Kasumi-1 (cell line): ENCODE results near the gene DNMT3L.
"Not testable (repeated sequence)": the region's sequence is repeated elsewhere in the genome, so short reads cannot be mapped to it uniquely, and the experiment has no call there.

ENCODE experiments used
- DNase-seq, 2 experiments: peaks; one replicate each; lab custom pipeline; 2025; lab: John Stamatoyannopoulos, UW

The DNMT3L gene

DNA sequence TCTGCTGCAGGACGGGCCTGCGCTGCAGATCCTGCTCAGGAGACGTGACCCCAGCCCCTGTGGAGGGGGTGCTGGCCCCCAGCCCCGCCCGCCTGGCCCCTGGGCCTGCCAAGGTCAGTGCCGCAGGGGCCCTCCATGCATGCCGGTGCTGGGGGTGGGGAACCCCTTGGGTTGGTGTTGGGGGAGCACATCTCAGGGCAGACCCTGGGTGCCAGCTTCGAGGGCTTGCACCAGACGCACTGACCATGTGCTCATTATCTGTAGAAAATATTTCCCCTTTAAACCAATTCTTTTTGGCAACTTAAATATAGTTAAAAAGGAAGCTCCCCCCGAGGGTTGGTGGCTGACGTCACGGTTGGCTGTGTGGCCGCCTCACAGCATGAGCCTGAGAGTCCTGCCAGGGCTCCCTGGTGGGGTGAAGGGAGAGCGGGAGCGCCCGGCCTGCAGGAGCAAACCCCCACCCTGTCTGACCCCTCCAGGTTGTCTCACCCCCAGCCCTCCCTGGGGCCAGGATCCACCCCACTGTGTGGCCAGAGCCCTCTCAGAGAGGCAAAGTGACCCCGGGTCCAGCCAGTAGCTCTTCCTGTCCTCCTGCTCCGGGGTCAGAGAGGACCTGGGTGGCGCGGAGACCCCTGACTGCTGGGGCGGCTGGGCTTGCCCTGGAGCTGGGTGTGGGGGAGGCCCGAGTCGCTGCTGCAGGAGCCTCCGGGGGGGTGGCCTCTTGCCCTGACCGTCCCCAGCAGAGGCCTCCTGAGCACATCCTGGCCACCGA lies 32.9 kb upstream of the DNMT3L start:
- DNase-seq: peak in 1 of 2 experiments; percentile 10

DNA sequence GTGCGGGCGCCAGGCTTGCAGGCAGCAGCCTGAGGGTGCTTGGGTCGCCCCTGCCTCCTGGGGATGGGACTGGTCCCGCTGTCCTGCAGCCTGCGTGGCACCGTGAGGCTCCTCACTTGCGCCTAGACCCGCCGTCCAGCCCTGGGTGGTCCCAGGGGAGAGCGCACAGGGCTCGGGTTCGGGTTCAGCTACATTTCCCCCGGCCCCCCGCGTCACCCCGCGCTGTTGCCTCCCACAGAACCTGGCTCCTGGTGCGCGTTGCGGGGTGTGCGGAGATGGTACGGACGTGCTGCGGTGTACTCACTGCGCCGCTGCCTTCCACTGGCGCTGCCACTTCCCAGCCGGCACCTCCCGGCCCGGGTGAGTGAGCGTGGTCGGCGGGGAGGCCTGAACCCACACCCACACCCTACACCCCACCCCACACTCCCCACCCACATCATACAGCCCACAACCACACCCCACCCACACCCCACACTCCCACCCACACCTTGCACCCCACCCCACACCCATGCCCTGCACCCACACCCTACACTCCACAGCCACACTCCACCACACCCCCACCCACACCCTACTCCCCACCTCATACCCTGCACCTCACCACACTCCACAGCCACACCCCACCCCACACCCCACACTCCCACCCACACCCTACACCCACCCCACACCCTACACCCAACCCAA lies 32.0 kb upstream of the DNMT3L start:
- no peak for DNase-seq

DNA sequence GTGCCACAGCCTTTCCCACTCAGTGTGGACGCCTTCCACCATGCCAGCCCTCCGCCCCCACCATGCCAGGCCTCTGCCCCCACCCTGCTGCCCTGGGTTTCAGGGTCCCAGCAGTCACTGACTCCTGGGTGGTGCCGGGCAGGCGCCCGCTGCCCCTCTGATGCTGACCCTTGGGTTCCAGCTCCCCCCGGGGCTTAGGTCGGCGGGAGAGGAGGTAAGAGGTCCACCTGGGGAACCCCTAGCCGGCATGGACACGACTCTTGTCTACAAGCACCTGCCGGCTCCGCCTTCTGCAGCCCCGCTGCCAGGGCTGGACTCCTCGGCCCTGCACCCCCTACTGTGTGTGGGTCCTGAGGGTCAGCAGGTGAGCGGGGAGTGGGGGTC lies 31.1 kb upstream of the DNMT3L start:
- DNase-seq: no peak

DNA sequence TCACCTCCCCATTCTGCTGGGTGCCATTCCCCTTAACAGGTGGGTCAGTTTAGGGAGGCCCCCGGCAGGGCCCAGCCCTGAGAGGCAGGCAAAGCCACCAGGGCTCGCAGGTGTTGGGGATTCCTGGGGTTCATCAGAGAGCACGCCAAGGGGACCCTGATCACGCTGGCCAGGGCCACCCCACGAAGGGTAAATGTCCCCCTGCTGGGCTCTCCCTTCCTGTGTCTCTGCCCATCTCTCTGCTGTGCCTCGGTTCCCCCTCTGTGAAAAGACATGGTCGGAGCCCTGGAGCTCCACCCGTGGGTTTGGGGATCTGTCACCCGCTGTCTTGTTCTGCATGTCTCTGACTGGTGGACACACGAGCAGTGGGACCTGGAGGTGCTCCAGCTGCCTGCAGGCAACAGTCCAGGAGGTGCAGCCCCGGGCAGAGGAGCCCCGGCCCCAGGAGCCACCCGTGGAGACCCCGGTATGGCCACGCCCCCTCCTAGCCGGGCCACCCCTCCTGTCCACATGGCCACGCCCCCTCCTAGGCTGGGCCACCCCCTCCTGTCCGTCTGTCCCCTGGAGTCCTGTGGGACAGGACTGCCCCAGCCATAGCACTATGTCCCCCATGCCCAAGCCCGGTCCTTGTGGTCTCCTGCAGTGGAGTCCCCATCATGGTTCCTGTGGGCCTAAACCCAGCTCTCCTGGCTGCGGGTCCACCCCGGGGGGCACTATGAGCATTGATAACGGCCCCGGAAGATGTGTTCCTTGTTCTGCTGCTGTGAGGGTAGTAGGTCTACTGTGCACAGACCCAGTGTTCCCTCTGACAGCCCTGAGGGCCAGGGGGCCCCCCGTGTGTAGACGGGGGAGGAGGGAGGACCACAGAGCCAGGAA lies 30.5 kb upstream of the DNMT3L start:
- DNase-seq: no peak

DNA sequence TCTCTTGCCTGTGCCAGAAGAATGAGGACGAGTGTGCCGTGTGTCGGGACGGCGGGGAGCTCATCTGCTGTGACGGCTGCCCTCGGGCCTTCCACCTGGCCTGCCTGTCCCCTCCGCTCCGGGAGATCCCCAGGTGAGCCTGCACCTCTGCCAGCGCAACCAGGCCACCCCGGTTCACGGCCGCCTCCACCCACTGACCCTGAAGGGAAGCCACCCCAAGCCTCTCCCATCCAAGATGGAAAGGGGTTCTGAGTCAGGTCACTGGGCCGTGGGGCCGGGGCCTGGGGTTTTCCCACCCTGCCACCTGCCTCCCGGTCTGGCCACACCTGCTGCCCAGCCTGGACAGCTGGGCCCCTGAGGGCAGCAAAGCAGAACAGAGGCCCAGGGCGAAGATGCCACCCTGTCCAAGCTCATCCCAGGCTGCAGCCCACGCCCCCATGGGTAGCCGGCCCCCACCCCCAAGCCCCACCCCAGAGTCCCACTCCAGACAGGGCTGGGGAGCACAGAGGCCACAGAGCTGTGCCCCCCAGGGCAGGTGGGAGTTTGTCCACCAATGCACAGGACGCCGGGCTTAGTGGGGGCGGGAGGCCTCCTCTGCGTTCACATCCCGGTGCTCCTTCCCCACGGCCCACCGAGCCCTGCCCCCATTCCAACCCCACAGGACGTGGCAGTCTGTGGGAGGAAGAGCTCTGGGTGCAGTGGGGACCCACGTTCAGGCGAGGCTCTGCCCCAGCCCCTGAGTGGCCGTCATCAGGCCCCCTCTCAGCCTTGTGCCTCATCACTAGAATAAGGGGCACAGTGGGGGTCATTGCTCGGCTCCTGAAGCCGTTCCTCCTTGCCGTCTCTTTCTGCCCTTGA lies 29.6 kb upstream of the DNMT3L start:
- no peak for DNase-seq

DNA sequence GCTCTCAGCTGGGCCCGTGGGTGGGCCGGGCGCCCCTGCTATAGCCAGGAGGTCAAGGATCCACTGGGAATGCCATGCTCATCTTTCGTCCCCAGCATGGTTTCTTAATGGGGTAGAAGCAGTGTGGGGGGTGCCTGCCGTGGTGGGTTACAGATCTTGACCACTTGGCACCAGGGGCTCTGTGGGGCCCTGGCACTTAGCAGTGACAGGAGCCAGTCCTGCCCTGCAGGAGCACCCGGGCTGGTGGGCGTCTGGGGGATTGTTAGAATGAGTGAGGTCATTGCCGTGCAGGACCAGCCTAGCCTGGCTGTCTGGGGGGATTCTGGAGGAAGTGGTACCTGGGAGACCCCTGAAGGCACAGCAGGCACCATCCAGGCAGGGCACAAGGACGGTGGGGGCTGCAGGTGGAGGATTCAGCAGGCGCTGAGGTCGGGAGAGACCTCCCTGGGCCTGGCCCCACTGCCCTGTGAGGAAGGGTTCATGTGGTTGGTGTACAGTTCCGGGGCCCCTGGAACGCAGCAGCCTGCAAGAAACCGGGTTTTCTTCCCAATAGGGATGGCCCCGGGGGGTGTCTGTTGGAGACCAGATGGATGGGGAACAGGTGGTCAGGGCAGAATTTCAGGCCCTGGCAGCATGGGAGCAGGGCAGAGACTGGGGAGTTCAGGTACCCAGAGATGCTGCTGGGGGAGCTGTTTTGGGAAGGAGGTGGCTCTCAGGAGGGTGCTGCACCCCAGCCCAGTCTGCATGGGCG lies 28.8 kb upstream of the DNMT3L start:
- no peak for DNase-seq

DNA sequence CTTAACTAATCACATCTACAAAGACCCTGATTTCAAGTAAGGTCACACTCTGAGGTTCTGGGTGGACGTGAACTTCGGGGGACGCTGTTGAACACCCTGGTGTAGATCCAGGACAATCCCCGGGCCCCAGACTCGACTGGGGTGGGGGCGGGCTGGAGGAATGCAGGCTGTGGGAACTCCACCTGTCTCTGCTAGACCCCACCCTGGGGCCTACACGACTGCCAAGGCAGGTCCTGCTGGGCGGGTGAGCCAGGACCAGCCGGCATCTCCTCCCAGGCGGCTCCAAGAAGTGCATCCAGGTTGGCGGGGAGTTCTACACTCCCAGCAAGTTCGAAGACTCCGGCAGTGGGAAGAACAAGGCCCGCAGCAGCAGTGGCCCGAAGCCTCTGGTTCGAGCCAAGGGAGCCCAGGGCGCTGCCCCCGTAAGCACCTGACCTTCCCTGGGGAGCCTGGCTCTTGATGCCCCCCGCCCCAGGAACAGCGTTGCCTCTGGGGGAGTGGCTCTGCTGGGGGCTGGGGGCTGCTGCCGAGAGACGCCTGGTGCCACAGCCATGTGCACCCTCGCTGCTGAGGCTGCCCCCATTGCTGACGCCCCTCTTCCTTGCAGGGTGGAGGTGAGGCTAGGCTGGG lies 27.8 kb upstream of the DNMT3L start:
- no peak for DNase-seq

DNA sequence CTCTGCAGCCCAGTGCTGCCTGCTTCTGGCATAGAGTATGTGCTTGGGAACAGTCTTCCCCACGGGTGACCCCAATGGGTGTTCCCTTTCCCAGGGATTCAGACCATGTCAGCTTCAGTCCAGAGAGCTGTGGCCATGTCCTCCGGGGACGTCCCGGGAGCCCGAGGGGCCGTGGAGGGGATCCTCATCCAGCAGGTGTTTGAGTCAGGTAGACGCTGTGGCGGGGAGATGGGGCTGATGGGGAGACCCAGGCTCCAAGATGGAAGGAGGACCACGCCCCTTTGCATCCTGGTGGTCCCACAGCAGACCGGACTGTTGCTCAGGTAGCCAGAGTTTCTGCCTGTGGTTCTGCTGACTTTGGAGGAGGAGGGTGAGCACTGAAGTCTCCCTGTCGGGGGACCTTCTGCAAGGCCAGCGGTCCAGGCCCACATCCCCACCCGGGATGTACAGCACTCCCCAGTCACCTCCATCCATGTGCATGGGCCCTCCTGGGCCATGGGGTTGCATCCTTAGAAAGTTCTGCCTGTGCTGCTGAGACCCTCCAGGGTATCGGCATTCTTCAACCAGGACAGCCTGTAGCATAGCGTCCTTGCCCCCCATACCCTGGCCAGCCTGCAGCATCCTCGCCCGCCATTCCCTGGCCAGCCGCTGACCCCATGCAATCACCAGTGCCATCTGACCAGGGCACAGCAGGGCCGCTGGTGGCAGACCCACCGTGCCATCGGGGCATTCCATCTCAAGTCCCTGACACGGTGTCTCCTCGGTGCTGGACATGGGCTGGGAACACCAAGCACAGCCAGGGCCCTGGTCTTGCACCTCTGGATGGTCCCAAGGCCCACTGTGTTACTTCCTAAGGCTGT lies 26.8 kb upstream of the DNMT3L start:
- no peak for DNase-seq

DNA sequence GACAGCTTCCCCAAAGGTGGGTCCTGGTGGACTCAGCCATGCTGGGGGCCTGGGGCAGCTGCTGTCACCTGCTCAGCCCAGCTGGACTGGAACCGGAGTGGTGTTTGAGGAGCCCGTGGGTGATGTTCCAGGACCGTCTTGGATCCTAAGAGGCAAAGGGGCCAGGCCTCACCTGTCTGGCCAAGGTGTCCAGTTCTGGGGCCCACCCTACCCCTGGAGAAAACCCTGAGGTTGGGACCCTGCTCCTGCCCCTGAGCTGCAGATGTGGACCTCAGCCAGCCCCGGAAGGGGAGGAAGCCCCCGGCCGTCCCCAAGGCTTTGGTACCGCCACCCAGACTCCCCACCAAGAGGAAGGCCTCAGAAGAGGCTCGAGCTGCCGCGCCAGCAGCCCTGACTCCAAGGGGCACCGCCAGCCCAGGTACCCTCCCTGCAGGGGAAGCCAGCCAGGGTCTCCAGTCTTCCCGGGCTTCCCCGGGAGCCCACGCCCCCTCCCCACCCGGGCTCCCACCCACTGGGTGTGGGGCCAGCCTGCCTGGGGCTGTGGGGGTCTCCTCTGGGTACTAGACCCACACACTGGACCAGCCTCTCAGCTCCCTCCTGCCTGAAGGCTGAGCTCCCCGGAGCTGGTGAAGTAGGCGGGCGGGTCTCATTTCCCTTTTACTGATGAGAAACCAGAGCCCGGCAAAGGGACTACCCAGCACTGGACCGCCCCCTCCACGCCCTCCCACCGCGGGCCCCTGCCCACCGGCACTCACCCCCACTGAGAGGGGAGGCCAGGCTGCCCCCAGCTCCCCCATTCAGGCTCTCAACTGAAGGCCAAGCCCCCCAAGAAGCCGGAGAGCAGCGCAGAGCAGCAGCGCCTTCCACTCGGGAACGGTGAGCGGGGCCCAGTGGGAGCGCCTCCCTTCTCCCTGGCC lies 25.3 kb upstream of the DNMT3L start:
- DNase-seq: no peak

DNA sequence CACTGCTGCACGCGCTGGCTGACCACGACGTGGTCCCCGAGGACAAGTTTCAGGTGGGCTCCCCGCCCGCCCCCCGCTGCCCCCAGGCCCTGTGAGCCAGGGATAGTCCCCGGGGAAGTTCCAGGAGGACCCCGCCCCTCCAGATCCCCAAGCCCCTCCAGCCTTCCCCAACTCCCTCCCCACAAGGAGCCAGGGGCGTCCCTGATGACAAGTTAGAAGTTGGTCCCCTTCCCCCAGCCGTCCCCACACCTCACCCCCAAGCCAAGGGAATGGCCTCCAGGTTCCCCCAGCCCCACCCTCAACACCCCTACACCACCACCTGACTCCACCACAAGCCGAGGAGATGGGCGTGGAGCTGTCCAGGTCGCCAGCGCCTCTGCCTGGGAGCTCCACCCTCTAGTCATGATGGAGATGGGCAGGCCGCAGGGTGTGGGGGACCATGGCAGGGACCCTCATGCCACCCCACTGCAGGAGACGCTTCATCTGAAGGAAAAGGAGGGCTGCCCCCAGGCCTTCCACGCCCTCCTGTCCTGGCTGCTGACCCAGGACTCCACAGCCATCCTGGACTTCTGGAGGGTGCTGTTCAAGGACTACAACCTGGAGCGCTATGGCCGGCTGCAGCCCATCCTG lies 24.5 kb upstream of the DNMT3L start:
- no peak for DNase-seq

DNA sequence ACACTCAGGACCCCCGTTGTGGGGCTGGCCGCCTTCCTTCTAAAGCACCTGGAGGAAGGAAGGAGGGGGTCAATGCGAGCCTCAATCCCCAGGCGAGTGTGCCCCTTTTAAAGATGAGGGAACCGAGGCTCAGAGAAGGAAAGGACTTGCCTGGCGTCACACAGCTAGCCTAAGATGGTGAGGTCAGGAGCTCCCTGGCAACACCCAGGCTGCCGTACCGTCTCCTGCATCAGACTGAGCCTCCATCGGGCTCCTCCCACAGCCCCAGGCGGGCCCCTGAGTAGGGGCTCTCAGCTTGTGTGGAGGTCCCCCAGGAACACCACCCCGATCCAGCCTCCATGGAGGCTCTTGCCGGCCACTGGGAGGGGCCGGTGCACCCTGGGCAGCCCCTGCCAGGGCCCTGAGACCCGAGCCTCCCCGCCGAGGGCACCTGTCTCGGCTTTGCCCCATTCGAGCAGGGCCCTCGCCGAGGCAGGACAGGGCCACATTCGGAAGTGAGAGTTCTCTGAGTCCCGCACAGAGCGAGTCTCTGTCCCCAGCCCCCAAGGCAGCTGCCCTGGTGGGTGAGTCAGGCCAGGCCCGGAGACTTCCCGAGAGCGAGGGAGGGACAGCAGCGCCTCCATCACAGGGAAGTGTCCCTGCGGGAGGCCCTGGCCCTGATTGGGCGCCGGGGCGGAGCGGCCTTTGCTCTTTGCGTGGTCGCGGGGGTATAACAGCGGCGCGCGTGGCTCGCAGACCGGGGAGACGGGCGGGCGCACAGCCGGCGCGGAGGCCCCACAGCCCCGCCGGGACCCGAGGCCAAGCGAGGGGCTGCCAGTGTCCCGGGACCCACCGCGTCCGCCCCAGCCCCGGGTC lies 23.7 kb upstream of the DNMT3L start, which contains the start of gene AIRE:
Gene AIRE (plus strand): TSS at position 739 of the 855 bp plus-strand sequence. CDS start 131 bp downstream, outside the sequence.
- DNase-seq: no peak

DNA sequence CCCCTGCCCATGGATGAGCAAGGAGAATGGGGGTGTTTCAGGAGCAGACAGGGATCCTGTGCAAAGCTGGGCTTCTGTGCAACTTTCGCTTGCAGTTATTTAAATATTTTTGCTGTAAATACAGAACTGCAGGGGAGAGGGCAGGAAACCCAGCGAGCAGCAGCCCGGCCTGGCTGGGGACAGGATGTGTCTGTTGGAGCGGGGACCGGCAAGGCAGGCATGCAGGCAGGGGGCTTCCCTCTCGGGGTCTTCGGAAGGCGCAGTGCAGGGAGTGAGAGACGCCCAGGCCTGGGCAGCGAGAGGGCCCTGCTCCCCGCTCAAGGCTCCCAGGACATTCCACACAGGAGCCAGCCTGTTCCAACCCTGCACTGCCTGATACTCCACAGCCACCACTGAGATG lies 22.3 kb upstream of the DNMT3L start:
- DNase-seq: no peak

DNA sequence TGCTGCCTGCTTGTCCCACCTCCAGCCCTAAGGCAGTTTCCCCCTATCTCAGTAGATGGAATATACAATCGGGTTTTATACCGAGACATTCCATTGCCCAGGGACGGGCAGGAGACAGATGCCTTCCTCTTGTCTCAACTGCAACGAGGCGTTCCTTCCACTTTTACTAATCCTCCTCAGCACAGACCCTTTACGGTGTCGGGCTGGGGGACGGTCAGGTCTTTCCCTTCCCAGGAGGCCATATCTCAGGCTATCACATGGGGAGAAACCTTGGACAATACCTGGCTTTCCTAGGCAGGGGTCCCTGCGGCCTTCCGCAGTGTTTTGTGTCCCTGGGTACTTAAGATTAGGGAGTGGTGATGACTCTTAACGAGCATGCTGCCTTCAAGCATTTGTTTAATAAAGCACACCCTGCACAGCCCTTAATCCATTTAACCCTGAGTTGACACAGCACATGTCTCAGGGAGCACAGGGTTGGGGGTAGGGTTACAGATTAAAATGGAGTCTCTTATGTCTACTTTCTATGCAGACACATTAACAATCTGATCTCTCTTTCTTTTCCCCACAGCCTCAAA lies 21.6 kb upstream of the DNMT3L start:
- not testable (repeated sequence) for DNase-seq

DNA sequence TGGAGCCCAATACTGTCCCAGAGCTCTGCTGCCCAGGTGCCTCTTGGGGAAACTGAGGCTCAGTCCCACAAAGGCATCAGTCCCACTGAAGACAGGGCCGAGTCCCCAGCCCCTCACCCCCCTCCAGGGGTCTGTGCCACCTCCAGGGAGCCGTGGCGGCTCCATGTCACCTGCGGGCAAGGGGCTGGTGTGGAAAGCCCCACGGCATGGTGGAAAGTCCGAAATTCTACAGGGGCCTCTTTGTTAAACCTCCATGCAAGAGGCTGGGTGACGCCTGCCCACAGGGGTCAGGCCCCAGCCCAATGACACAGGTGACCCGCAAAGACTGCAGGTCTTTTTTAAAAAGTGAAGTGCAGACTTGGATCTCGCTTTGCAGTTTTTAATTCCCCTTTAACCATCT lies 20.7 kb upstream of the DNMT3L start:
- no peak for DNase-seq

DNA sequence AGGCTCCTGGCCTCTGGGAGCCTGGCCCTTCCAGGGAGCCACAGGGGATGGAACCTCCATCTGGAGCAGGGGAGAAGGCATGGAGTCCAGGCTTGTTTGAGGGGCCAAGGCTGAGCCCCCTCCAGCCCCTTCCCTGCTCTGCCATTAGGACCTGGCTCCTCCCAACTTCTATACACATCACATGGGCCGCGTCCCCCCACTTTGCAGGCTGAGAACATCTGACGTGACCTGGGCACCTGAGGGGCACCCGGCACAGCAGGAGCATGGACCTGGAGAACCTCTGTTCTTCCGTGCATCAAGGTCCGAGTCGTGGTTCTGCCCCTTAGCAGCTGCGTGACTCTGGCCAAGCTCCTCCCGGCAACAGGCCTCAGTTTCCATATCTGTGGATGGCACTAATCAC lies 20.1 kb upstream of the DNMT3L start:
- no peak for DNase-seq
